Transverse colon (tissue), 4 donors: ENCODE measurements around the gene PITPNM1. TPM values are rescaled to one million over a fixed set of nuclear protein-coding genes. Genes with fewer than 3 reads are reported as not detected.
"Not testable (repeated sequence)": the region's sequence is repeated elsewhere in the genome, so short reads cannot be mapped to it uniquely, and the experiment has no call there.

Experiments used
- DNase-seq: peaks from one replicate; pipeline ENCODE4 v3.0.0-alpha.2; 2019
- H3K27ac ChIP-seq, 4 donors: fragments of 200-600 bp; sonication (generic); 2 replicates each; pipeline ENCODE4 v1.5.1; 2016 to 2018; ENCODE audit warnings: inconsistent platforms in 4 of 4
- H3K27me3 ChIP-seq: fragments of 200-600 bp; sonication (generic); 2 replicates; pipeline ENCODE4 v1.5.1; 2017; ENCODE audit warnings: inconsistent platforms
- H3K36me3 ChIP-seq, 4 donors: fragments of 200-600 bp; sonication (generic); 2 replicates each; pipeline ENCODE4 v1.5.1; 2017 to 2019; ENCODE audit warnings: inconsistent platforms in 4 of 4
- H3K4me1 ChIP-seq, 4 donors: fragments of 200-600 bp; sonication (generic); 2 replicates each; pipeline ENCODE4 v1.5.1; 2017 to 2020; ENCODE audit warnings: inconsistent platforms in 4 of 4
- H3K4me3 ChIP-seq, 4 donors: fragments of 200-600 bp; sonication (generic); 1 replicate in 1 of 4; 2 replicates in 3 of 4; pipeline versions ENCODE4 v1.5.1 to v1.6.1; 2017 to 2019; ENCODE audit warnings: inconsistent platforms in 4 of 4
- H3K9me3 ChIP-seq, 2 donors: fragments of 200-600 bp; sonication (generic); 2 replicates each; pipeline ENCODE4 v1.5.1; 2017 to 2019; ENCODE audit warnings: inconsistent platforms in 2 of 2
- EP300 ChIP-seq: sonication (generic); formaldehyde crosslinking; IDR thresholded peaks from one replicate; pipeline ENCODE4 v1.6.1; 2017; ENCODE audit warnings: antibody characterized with exemption, low read depth
- POLR2A ChIP-seq: fragments of 450-650 bp; IDR thresholded peaks from one replicate; pipeline ENCODE4 v1.6.1; 2016; ENCODE audit warnings: antibody characterized with exemption, mild to moderate bottlenecking, moderate library complexity
- POLR2AphosphoS5 ChIP-seq, 3 donors: sonication (generic); formaldehyde crosslinking; IDR thresholded peaks; one replicate each; pipeline ENCODE4 v1.6.1; 2016; ENCODE audit warnings: antibody characterized with exemption in 3 of 3
- WGBS, 2 donors: methylation state at CpG; one replicate each; pipeline ENCODE4 v1.1.5; 2018; ENCODE audit warnings: low coverage in 1 of 2; 5-methylcytosine and 5-hydroxymethylcytosine counted together
- in situ Hi-C, 4 donors: fragments of 200-750 bp; cut with MboI; loops; one replicate each; pipeline versions ENCODE4 v1.15.0 to v1.15.1; 2017; ENCODE audit warnings: low sequenced_read_pairs in 3 of 4, low pct_ligation_motif_present in 1 of 4, low pct_unique_long_range_greater_than_20kb in 1 of 4
- intact Hi-C: fragments of 100-400 bp; cut with DNase I; formaldehyde crosslinking; loops from one replicate; pipeline ENCODE4 v1.15.1; 2023; ENCODE audit warnings: low total_unique reads
- total RNA-seq, 4 donors: library from RNA; depleted of rRNA; stranded (reverse); fragments of >200 nt; gene quantifications; one replicate each; pipeline ENCODE4 v1.1.0, GENCODE V29; 2016
- TF ChIP-seq, protein P1 (sequence below), 5 experiments: fragments of 200-600 bp in 3 of 5; fragments of 450-650 bp in 2 of 5; sonication (generic) in 3 of 5; IDR thresholded peaks; 1 replicate in 2 of 5; 2 replicates in 3 of 5; pipeline ENCODE4 v1.5.1; 2016 to 2017; ENCODE audit warnings: antibody characterized with exemption in 5 of 5, inconsistent platforms in 3 of 5, mild to moderate bottlenecking in 2 of 5, moderate library complexity in 1 of 5

Gene PITPNM1
- total RNA-seq, 4 donors from 2014 or later: 23.5 to 451 (median 60.8) TPM

GRCh38 chr11:67519726-67520125 is 14.6 kb upstream of the PITPNM1 start:
- in situ Hi-C loops: no loop called here
- peaks cover 0 to 11% (median 7%) of the 10 kb centered on the region in 4 donors for H3K4me1 ChIP-seq
- peaks cover 6% of the 10 kb centered on the region for H3K27me3 ChIP-seq
- DNase-seq: no peak
- H3K9me3 ChIP-seq: no peaks in the 10 kb centered on the region
- no peaks in the 10 kb centered on the region for H3K36me3 ChIP-seq
- H3K4me3 ChIP-seq: no peak overlapping the region
- WGBS, 2 donors: 94% methylated on average over 32 of the region's 32 CpGs; no CpG with 5 or more reads in 1 of the 2 donors
- H3K27ac ChIP-seq: no peak overlapping the region
- TF ChIP-seq, protein P1, sequence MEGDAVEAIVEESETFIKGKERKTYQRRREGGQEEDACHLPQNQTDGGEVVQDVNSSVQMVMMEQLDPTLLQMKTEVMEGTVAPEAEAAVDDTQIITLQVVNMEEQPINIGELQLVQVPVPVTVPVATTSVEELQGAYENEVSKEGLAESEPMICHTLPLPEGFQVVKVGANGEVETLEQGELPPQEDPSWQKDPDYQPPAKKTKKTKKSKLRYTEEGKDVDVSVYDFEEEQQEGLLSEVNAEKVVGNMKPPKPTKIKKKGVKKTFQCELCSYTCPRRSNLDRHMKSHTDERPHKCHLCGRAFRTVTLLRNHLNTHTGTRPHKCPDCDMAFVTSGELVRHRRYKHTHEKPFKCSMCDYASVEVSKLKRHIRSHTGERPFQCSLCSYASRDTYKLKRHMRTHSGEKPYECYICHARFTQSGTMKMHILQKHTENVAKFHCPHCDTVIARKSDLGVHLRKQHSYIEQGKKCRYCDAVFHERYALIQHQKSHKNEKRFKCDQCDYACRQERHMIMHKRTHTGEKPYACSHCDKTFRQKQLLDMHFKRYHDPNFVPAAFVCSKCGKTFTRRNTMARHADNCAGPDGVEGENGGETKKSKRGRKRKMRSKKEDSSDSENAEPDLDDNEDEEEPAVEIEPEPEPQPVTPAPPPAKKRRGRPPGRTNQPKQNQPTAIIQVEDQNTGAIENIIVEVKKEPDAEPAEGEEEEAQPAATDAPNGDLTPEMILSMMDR (IDR thresholded peaks at IDR 0.05): no peak
- no peak for TF ChIP-seq POLR2AphosphoS5 (IDR thresholded peaks at IDR 0.05)
- TF ChIP-seq POLR2A: no peak
- no peak for TF ChIP-seq EP300
- intact Hi-C loops: no loop called here

DNA sequence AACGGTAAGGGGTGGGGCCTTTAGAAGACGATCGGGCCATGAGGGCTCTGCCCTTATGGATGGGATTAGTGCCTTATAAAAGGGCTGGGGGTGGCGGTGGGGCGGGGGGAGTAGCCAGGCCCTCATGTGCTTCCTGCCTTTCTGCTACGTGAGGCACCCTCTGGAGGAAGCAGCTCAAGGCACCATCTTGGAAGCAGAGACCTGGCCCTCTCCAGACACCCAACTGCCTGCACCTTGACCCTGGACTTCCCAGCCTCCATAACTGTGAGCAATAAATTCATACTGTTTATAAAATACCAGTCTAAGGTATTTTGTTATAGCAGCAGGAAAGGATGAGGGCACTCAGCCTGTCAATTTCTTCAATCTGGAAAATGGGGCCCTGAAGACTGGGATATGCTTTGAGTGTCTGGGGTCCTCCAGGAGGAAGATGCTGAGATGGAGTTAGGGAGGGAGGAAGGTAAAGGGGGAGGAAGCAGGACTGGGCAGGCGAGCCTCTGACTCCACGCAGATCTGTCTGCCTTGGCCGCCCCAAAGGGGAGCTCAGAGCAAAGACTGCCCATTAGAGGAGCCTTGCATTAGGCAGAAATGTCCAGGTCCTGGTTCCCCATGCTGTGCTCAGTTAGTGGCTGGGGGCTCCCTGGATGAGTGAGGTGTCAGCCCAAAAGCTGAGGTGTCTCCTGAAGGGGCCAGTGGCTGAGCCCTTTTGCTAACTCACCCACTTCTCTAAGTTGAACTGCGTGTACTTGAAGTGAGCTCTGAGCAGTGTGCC is 12.8 kb upstream of the PITPNM1 start:
- no peaks in the 10 kb centered on the region for H3K9me3 ChIP-seq
- intact Hi-C loops: no loop called here
- in situ Hi-C loops: no loop called here
- TF ChIP-seq, protein P1 (IDR thresholded peaks at IDR 0.05): no peak
- TF ChIP-seq POLR2A (no peak), EP300 (no peak), POLR2AphosphoS5 (IDR thresholded peaks at IDR 0.05) (no peak)
- peaks cover 10% of the 10 kb centered on the region for H3K27me3 ChIP-seq
- H3K4me1 ChIP-seq: no peaks in the 10 kb centered on the region
- DNase-seq: no peak
- no peak overlapping the region for H3K27ac ChIP-seq
- no peak overlapping the region for H3K4me3 ChIP-seq
- H3K36me3 ChIP-seq: no peaks in the 10 kb centered on the region
- WGBS, 2 donors: 73 to 77% methylated on average over 2 to 10 of the region's 10 CpGs

GRCh38 chr11:67516806-67517205 is 11.6 kb upstream of the PITPNM1 start:
- no peak overlapping the region for H3K4me3 ChIP-seq
- intact Hi-C loops (no loop called here), in situ Hi-C loops (no loop called here)
- no peaks in the 10 kb centered on the region for H3K36me3 ChIP-seq
- no peaks in the 10 kb centered on the region for H3K9me3 ChIP-seq
- 91% methylated on average over 9 of the region's 9 CpGs; no CpG with 5 or more reads in 1 of the 2 donors for WGBS, 2 donors
- DNase-seq: no peak
- TF ChIP-seq POLR2AphosphoS5 (IDR thresholded peaks at IDR 0.05): no peak
- TF ChIP-seq, protein P1 (IDR thresholded peaks at IDR 0.05): no peak
- no peak for TF ChIP-seq POLR2A
- no peak for TF ChIP-seq EP300
- H3K27me3 ChIP-seq: peaks cover 10% of the 10 kb centered on the region
- H3K27ac ChIP-seq: no peak overlapping the region
- no peaks in the 10 kb centered on the region for H3K4me1 ChIP-seq

GRCh38 chr11:67514116-67514515 is 9.0 kb upstream of the PITPNM1 start:
- Histone ChIP-seq H3K27me3 (peaks cover 10% of the 10 kb centered on the region), H3K27ac (no peak overlapping the region), H3K4me1 (peaks cover 0 to 1% (median under 1%) of the 10 kb centered on the region in 4 donors), H3K4me3 (no peak overlapping the region), H3K36me3 (no peaks in the 10 kb centered on the region), H3K9me3 (no peaks in the 10 kb centered on the region)
- 75 to 83% methylated on average over 5 to 7 of the region's 7 CpGs for WGBS, 2 donors
- TF ChIP-seq EP300 (no peak), POLR2A (no peak)
- DNase-seq: no peak
- in situ Hi-C loops: no loop called here
- intact Hi-C loops: no loop called here

GRCh38 chr11:67511558-67511957 is 6.4 kb upstream of the PITPNM1 start:
- intact Hi-C loops, DNase-seq: not testable (repeated sequence)
- 86% methylated on average over 4 of the region's 4 CpGs; no CpG with 5 or more reads in 1 of the 2 donors for WGBS, 2 donors

More at GRCh38 chr11:67511558-67511957, 6.4 kb upstream of the PITPNM1 start:
- H3K27ac ChIP-seq, H3K4me3 ChIP-seq, in situ Hi-C loops, H3K9me3 ChIP-seq, H3K36me3 ChIP-seq: not testable (repeated sequence)
- peaks cover 9 to 18% (median 16%) of the 10 kb centered on the region in 4 donors for H3K4me1 ChIP-seq
- peaks cover 10% of the 10 kb centered on the region for H3K27me3 ChIP-seq
